Jurkat, Clone E6-1 (cell line): ENCODE data around the gene NDUFS1.
"Not testable (repeated sequence)": the region's sequence is repeated elsewhere in the genome, so short reads cannot be mapped to it uniquely, and the experiment has no call there.

ENCODE experiments used
- DNase-seq: peaks from one replicate; pipeline ENCODE4 v3.0.0-alpha.2; 2011; ENCODE audit warnings: low read depth, low spot score
- H3K4me3 ChIP-seq: 2 replicates; pipeline ENCODE4 v1.5.1; 2011; ENCODE audit warnings: mild to moderate bottlenecking, low read length, control low read depth, moderate library complexity

The NDUFS1 gene

DNA sequence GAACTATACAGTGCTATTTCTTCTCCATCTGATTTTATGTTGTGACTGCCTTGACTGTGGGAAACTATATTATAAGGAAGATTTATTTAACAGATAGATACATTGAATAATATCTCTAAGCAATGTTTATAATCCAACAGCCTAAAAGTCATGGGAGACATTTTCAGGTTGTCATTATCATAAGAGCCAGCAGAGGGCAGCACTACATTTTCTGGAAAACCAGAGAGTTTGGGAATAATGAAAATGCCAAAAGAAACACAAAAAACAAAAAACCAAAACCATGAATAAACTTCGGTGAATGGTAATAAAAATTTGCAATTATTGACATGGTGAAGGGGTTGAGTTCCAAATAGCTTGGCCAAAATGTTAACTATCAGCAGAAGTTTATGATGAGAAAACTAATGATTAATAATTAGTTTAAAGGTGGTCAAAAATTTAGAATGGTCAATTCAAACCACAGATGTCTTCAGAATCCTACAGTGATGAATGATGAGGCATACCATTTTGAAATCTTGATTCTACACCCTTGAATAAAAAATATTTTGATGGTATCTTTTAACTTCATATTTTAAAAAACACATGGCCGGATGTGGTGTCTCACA, 5.1 kb upstream of the NDUFS1 start:
- no peak overlapping the region for H3K4me3 ChIP-seq
- peak; percentile 19 for DNase-seq

DNA sequence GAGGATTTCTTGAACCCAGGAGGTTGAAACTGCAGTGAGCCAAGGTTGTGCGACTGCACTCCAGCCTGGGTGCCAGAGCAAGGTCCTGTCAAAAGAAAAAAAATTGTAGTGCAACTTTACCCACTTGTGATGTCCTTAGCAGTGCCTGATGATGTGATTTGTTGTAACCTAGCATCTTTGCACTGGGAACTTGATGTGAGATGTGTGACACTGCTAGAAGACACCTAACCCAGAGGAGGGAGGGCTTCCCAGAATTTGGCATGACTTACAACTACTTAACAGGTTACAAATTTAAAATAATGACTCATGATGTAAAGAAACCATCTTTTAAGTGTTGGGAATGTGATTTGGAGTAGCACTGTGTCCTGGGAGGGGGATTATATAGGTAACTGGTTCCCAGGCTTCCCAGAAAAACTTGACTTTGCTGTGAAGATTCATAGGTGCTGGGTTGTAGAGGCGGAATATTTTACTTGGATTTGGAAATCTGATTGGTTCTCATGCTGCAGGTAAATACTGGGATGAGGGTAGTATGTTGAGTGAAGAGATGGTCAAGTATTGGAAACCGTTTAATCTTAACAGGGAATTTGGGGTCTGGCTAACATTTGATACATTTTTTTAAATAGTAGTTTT, 4.1 kb upstream of the NDUFS1 start:
- no peak overlapping the region for H3K4me3 ChIP-seq
- no peak for DNase-seq

DNA sequence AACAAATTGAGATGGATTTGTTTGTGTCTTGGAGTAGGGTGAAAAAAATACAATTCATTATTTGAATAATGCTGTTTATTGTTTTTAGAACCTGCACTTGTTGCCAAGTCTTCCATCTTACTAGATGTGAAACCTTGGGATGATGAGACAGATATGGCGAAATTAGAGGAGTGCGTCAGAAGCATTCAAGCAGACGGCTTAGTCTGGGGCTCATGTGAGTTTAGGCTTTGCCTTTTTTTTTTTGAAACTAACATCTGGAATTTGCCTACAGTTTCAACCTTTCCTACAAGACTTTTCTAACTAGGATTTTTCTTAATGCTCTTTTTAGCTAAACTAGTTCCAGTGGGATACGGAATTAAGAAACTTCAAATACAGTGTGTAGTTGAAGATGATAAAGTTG, 3.2 kb upstream of the NDUFS1 start:
- not testable (repeated sequence) for H3K4me3 ChIP-seq, DNase-seq

DNA sequence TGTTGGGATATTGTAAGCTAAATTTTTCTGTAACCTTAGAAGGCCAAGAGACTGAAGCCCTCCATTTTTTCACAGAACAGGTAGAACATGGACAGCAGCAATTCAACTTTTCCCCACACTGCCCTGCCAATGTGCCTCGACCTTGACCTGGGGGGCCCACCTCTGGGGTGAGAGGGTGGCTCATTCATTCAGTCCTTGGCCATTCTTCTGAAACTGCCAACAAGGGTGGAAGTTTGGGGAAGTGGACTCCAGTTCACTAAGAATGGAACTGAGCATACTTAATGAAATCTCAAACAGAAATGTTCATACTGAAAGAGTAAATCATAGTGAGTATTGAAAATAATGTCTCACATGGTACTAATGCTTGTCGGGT, 1.5 kb upstream of the NDUFS1 start:
- DNase-seq: no peak
- H3K4me3 ChIP-seq: peak overlapping the region; percentile 100

DNA sequence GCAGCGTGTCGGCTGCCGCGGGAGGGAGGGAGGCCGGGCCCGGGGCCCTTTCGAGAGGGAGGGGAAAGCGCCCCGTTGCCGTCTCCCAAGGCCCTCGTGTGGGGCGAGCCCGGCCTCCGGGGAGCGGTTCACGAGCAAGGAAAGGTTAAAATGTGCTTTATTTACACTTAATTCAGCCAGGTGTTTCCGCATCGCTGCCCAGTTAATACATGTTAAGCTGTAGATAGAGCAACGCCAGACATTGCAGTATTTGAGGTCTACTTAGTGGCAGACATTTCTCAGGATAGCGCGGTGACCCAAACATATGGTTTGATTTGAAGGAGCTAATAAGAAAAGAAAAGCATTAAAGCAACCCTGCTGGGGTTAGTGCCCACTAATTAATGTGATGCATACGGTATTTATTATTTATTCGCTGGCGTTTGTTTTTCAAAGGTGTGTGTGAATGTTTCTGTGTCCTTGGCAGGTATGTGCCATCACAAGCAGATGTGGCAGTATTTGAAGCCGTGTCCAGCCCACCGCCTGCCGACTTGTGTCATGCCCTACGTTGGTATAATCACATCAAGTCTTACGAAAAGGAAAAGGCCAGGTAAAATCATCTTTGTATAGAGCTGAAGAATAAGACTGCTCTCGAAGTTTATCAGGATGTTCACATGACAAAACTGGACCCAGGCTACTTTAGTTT, 1.0 kb upstream of the NDUFS1 start:
- DNase-seq: no peak

DNA sequence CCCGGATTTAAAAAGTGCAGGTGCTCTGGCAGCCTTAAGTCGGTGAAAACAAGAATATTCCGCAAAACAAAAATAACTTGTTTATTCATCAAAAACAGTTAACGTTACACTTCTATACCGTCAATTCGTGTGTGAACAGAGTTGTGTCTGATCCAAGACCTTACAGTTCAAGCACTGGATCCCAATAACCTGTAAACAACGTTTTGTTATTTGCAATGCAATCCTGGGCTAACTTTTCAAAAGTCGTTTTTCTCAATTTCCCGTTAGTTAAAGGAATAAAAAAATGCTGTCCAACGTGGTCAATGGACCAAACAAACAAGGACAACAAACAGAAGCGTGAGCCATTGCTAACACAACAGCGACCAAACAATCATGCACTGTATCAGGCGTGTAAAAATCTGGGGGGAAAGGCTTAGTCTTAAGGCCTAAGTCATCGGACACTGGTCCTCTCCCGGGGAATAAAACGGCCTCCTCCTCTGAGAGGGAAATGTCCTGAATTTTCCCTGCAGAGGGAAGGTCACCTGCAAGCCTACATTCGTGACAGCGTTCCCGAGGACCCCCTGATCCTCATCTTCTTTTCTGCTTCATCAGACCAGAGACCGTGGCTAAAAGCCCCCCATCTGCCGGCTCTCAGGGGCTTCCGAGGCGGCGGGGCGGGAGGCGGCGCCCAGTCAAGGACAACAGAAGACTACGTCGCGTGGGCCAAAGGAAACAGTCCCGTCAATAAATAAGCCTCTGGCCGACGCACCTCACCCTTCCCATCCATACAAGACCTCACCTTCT, 490 bp downstream of the NDUFS1 start:
- peak overlapping the region; percentile 100 for H3K4me3 ChIP-seq
- DNase-seq: no peak

More for the DNA sequence above, 1.0 kb upstream of the NDUFS1 start:
- H3K4me3 ChIP-seq: peak overlapping the region; percentile 100

DNA sequence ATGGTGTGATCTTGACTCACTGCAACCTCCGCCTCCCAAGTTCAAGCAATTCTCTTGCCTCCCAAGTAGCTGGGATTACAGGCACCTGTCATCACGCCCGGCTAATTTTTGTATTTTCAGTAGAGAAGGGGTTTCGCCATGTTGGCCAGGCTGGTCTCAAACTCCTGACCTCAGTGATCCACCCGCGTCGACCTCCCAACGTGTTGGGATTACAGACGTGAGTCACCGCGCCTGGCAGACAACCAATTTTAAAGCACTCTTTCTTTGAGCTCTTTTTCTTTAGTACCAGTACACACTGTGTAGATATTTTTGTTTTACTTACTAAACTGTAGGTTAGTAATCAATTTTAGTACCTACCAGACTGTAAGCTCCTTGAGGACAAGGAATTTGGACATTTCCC, 2.2 kb downstream of the NDUFS1 start:
- H3K4me3 ChIP-seq, DNase-seq: not testable (repeated sequence)

DNA sequence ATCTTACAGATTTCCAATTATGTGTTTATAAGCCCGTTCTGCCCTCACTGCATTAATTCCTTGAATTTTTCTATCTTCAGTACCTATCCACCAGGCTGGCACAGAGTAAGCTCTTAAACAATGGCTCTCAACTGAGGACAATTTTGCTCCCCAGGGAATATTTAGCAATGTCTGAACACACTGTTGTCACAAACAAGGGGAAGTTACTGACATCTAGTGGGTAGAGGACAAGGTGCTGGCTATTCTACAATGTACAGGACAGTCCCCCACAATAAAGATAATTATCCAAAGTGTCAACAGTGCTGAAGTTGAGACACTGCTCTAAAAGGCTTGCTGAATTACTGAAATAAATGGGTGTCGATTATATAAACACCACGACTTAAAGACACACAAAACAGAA, 5.0 kb downstream of the NDUFS1 start:
- no peak overlapping the region for H3K4me3 ChIP-seq
- no peak for DNase-seq

DNA sequence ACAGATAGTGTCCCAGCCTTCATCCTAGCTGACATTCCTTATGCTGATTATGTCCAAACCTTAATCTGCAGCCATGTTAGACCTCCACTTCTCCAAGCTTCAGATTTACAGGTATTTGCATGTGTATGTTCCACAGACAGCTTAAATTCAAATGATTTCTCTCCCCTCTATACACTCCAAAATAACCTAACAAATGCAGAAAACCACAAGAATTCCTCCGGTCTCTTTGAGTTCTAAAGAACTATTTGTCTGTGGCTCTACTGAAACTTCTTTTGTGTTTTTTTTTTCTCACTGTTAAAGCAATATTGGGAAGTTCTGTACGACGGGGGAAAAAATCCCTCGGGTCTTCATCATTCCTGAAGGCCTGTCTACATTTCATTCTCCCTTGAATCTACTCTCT, 8.6 kb downstream of the NDUFS1 start:
- no peak for DNase-seq
- H3K4me3 ChIP-seq: no peak overlapping the region

DNA sequence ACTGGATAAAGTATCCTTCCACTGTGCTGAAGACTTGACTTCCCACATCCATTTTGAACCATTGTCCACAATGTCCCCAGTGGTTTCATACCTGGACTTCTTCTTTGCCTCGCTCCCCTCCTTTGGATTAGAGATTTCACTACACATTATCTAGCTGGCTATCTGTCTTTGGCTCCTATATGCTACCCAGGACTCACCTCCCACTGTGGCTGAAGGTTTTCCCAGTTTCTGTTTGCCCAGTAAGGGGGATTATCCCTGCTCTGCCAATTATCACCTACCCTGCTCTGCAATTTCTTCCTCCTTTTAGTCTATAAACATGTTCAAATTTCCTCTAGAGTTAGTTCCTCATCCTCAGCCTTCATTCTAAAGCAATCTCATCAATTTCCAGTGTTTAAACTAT, 9.1 kb downstream of the NDUFS1 start:
- no peak for DNase-seq
- H3K4me3 ChIP-seq: no peak overlapping the region

DNA sequence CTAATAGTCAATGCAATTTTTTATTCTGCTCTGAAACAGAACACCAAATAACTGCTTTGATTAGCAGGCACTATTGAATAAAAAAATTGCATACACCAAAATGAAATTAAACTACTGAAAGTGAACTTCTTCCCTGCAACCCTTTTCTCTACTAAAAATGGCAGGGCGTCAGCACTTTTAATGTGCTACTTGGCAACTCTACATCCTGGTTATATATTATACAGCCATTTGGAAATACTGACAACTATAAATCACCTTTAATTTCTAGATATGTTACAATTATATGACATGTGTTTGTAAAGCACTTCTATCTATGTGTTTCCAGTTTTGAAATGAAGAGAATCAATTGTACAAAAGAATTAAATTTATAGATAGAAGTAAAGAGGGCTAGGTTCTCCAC, 9.9 kb downstream of the NDUFS1 start:
- DNase-seq: no peak
- H3K4me3 ChIP-seq: no peak overlapping the region

DNA sequence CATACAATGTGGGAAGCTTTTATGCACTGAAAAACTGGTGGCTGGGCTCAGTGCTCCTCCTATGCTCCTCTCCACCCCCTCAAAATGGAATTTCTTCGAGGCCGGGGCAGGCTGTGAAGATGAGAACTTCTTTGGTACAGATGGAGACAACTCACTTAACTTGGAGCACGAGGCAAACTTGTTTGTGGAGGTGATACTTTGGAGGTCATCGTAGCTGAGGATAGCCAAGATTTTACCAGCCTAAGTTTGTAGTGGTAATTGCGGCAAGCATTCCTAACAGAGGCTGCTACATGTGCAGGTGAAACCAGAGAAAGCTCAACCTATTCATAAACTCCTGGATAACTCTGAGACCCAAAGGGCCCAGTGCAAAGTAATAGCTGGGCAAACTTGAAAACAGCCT, 13.6 kb downstream of the NDUFS1 start:
- no peak for DNase-seq
- H3K4me3 ChIP-seq: no peak overlapping the region

DNA sequence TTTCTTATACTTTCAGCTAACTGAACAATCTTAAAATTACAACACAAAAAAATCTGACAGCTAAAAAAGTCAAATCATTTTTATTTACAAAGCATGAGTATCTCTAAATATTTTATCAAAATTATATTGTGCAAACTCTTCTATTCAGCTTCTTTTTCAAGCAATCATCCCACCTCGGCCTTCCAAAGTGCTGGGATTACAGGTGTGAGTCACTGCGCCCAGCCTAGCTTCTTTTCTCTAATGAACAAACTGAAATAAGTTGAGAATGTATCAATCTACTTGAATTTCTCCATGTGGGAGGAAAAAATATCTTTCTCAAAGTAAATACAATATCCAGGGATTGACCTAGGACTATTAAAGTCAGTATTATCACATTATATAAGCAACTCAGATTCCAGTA, 14.9 kb downstream of the NDUFS1 start:
- no peak for DNase-seq
- no peak overlapping the region for H3K4me3 ChIP-seq

DNA sequence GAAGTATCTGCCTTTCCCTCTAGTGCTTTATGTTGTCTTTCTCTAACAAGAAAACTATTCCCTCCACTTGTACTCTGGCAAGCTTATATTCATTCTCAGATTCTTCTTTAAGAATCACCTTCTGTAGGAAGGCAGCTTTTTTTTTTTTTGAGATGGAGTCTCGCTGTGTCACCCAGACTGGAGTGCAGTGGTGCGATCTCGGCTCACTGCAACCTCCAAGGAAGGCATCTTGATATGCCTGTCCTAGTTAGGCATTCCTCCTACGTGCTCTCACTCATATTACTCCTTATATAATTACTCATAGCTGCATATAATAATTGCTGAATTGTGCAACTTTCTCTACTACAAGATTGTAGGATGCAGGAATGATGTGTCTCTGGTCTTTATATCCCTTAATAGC, 15.8 kb downstream of the NDUFS1 start:
- H3K4me3 ChIP-seq: no peak overlapping the region

DNA sequence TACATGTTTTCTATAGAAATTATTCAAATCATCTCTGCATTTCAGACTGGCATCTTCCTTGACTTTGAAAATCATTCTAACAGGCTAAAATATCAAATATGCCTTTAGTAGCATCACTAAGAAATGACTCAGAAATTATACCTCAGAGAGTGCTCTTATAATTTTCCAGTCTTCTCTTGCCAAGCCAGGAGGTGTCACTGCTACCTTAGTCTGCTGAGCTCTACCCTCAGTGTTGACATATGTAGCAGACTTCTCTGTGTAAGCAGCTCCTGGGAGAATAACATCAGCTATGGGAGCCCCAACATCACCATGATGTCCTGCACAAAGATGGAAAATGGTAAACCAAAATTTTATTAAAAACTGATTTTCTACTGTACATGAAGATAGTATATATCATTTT, 31.6 kb downstream of the NDUFS1 start:
- no peak for DNase-seq

More for the DNA sequence above, 15.8 kb downstream of the NDUFS1 start:
- DNase-seq: no peak

DNA sequence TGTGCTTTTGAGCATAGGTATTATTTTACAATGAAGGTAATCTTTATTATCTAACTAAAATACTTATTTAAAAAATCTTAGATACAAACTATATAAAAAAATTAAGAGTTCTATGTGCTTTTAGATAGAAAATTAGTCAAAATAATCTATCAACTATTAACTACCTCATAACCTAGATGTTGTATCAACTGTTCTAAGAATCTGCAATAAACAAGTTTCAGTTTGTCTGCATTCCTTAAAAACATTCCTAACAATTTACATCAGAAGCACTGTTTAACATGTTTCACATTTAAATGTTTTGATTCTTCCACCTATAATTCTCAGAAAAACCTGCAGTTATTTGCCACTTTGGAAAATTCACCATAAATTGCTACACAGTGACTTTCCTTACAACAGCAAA, 33.3 kb downstream of the NDUFS1 start:
- H3K4me3 ChIP-seq: no peak overlapping the region
- DNase-seq: no peak

More for the DNA sequence above, 31.6 kb downstream of the NDUFS1 start:
- no peak overlapping the region for H3K4me3 ChIP-seq

DNA sequence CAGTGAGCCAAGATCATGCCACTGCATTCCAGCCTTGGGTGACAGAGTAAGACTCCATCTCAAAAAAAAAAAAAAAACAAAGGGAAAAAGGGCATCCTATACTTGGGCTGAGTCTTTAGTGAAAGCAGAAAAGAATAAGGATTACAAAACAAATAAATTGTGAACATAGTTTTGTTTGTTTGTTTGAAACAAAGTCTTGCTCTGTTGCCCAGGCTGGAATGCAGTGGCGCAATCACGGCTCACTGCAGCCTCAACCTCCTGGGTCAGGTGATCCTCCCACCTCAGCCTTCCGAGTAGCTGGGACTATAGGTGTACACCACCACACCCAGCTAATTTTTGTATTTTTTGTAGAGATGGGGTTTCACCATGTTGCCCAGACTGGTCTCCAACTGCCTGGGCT, 36.7 kb downstream of the NDUFS1 start:
- not testable (repeated sequence) for H3K4me3 ChIP-seq, DNase-seq

DNA sequence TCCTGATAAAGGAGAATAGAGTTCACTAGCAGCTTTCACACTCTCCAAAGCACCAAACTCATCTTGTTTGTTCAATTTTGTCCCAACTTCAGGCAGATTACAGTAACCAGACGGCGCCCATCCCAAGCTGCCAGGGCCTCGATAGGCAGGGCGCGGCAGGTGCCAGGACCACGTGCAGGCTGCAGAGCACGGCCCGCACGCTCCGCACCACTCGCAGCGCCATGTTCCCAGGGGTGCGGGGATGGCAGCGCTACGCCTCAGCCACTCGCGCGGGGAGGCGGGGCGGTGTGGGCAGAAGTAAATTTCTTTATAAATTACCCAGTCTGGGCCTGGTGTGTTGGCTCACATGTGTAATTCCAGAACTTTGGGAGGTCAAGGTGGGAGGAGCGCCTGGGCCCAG, 43.0 kb downstream of the NDUFS1 start:
- H3K4me3 ChIP-seq: no peak overlapping the region
- DNase-seq: no peak

DNA sequence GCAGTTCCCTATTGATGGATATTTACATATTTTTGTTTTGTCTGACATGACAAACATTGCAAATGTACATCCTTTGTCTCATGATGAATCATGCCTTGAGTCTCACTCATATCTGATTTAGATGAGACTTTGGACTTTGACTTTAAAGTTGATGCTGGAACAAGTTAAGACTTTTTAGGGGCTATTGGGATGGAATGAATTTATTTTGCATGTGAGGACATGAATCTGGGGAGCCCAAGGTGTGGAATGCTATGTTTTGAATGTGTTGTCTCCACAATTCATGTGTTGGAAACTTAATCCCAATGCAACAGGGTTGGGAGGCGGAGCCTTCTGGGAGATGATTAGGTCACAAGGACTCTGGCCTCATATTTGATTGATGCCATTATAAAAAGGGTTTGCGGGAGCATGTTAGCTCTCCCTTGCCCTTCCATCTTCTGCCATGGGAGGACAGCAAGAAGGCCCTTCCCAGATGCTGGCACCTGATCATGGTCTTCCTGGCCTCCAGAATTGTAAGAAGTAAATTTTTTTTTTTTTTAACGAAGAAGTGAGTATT, 44.1 kb downstream of the NDUFS1 start:
- DNase-seq: no peak

More for the DNA sequence above, 44.1 kb downstream of the NDUFS1 start:
- H3K4me3 ChIP-seq: no peak overlapping the region
